Endodermal cell (in vitro differentiated cells): Measurements from ENCODE around the gene USHBP1. TPM values are rescaled to one million over a fixed set of nuclear protein-coding genes. Genes with fewer than 3 reads are reported as not detected.

Experiments
- DNase-seq: peaks from one replicate; pipeline ENCODE4 v3.0.0-alpha.2; 2017
- H3K27ac ChIP-seq: 2 replicates; pipeline ENCODE4 v1.5.1; 2013; ENCODE audit warnings: mild to moderate bottlenecking, low read depth, low read length, moderate library complexity
- H3K27me3 ChIP-seq: 2 replicates; pipeline ENCODE4 v1.6.1; 2013; ENCODE audit warnings: mild to moderate bottlenecking, low read length, moderate library complexity; ENCODE audit not compliant: insufficient read depth, control insufficient read depth, poor library complexity, severe bottlenecking
- H3K36me3 ChIP-seq: 2 replicates; pipeline ENCODE4 v1.7.0; 2013; ENCODE audit warnings: mild to moderate bottlenecking, low read length, moderate library complexity; ENCODE audit not compliant: control insufficient read depth, insufficient read depth
- H3K4me1 ChIP-seq: one replicate; pipeline ENCODE4 v1.7.0; 2013; ENCODE audit warnings: low read length; ENCODE audit not compliant: control insufficient read depth, insufficient read depth
- H3K4me3 ChIP-seq: 2 replicates; pipeline ENCODE4 v1.5.1; 2013; ENCODE audit warnings: mild to moderate bottlenecking, low read length, moderate library complexity
- H3K9ac ChIP-seq: 2 replicates; pipeline ENCODE4 v1.6.1; 2013; ENCODE audit warnings: mild to moderate bottlenecking, low read length, moderate library complexity; ENCODE audit not compliant: poor library complexity, severe bottlenecking; ENCODE audit errors: extremely low read depth
- H3K9me3 ChIP-seq: 2 replicates; pipeline ENCODE4 v1.6.1; 2013; ENCODE audit warnings: mild to moderate bottlenecking, low read length, moderate library complexity; ENCODE audit not compliant: control insufficient read depth
- H3K27ac Mint-ChIP-seq: 2 replicates; pipeline ENCODE4 v1.8.0; 2020; ENCODE audit warnings: mixed read lengths
- H3K27me3 Mint-ChIP-seq: 2 replicates; pipeline ENCODE4 v1.8.0; 2021; ENCODE audit warnings: mild to moderate bottlenecking, mixed read lengths; ENCODE audit not compliant: insufficient read depth
- H3K36me3 Mint-ChIP-seq: 2 replicates; pipeline ENCODE4 v1.8.0; 2020; ENCODE audit warnings: low read depth, mixed read lengths
- H3K4me1 Mint-ChIP-seq: 2 replicates; pipeline ENCODE4 v1.8.0; 2020; ENCODE audit warnings: mixed read lengths
- H3K4me3 Mint-ChIP-seq: 2 replicates; pipeline ENCODE4 v1.8.0; 2020; ENCODE audit warnings: mild to moderate bottlenecking, moderate library complexity, mixed read lengths
- H3K9me3 Mint-ChIP-seq: 2 replicates; pipeline ENCODE4 v1.8.0; 2020; ENCODE audit warnings: mild to moderate bottlenecking, mixed read lengths
- WGBS, 2 experiments: methylation state at CpG; one replicate each; pipeline versions ENCODE4 v1.1.5 to v1.1.7; 2013; ENCODE audit warnings: missing lambda C conversion rate in 2 of 2, mixed read lengths in 1 of 2; ENCODE audit not compliant: insufficient coverage in 1 of 2, insufficient read length in 1 of 2; 5-methylcytosine and 5-hydroxymethylcytosine counted together
- total RNA-seq, 2 donors: library from RNA; stranded (reverse); fragmentation: NEBNext Ultra II Directional in 1 of 2; extraction: Animal tissue kit (Norgen Biotek cat#: 25700) in 1 of 2; gene quantifications; 2 replicates in 1 of 2; 3 replicates in 1 of 2; pipeline ENCODE4 v1.2.1, GENCODE V29; 2021
- TF ChIP-seq, protein P1 (sequence below): fragments of 200-600 bp; sonication (generic); conservative IDR thresholded peaks from 2 replicates; pipeline ENCODE4 v1.5.0; 2021; ENCODE audit warnings: antibody characterized with exemption, mild to moderate bottlenecking

USHBP1 gene
- total RNA-seq, 2 donors from 2014 or later: 3.8 to 6.2 TPM

DNA sequence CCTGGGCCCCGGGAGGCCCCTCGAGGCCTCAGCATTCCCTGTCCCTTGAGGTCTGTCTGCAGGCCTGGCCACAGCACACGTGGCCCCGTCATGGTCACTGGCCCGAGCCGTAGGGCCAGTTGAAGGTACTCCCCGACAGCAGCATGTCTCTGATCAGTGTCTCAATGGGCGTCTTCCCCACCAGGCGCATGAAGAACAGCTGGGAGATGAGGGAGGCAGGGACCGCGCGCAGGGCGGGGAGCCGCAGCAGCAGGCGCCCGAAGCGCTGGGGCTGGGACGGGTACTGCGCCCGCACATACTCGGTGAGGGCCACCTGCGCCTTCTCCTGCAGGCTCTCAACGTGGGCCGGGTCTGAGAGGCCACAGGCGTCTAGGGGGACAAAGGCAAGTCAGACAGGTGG, 32.3 kb downstream of the USHBP1 start:
- 95 to 98% methylated on average over 17 to 25 of the region's 25 CpGs for WGBS, 2 experiments
- Histone ChIP-seq H3K4me1 (peaks cover 4% of the 10 kb centered on the region), H3K4me3 (no peak overlapping the region), H3K36me3 (peaks cover 46% of the 10 kb centered on the region), H3K9me3 (no peaks in the 10 kb centered on the region), H3K27me3 (no peaks in the 10 kb centered on the region), H3K27ac (no peak overlapping the region), H3K9ac (no peak overlapping the region)
- no peak for DNase-seq
- H3K4me3 Mint-ChIP-seq: no peak overlapping the region
- TF ChIP-seq, protein P1, sequence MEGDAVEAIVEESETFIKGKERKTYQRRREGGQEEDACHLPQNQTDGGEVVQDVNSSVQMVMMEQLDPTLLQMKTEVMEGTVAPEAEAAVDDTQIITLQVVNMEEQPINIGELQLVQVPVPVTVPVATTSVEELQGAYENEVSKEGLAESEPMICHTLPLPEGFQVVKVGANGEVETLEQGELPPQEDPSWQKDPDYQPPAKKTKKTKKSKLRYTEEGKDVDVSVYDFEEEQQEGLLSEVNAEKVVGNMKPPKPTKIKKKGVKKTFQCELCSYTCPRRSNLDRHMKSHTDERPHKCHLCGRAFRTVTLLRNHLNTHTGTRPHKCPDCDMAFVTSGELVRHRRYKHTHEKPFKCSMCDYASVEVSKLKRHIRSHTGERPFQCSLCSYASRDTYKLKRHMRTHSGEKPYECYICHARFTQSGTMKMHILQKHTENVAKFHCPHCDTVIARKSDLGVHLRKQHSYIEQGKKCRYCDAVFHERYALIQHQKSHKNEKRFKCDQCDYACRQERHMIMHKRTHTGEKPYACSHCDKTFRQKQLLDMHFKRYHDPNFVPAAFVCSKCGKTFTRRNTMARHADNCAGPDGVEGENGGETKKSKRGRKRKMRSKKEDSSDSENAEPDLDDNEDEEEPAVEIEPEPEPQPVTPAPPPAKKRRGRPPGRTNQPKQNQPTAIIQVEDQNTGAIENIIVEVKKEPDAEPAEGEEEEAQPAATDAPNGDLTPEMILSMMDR: no peak
- H3K4me1 Mint-ChIP-seq: peaks cover 3% of the 10 kb centered on the region
- peaks cover 33% of the 10 kb centered on the region for H3K36me3 Mint-ChIP-seq
- no peaks in the 10 kb centered on the region for H3K27me3 Mint-ChIP-seq
- no peak overlapping the region for H3K27ac Mint-ChIP-seq
- no peaks in the 10 kb centered on the region for H3K9me3 Mint-ChIP-seq

DNA sequence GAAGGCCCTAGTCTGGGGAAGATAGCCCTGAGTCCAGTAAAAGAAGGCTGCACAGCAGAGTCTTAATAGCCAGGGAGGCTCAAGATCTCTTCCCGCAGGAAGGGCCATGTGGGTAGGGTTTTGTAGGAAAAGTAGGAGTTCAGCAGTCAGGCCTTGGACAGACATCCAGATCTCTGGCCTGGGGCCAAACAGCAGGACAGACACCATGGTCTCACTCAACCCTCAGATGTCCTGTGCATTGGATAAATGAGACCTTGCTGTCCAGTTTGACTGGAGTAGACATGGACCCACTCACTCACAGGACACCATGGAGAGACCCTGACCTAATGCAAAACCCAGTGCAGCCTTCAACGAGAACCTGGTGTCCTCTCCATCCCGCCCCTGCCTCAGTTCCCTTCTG, 34.7 kb downstream of the USHBP1 start:
- no peaks in the 10 kb centered on the region for H3K9me3 ChIP-seq
- 98 to 100% methylated on average over 3 of the region's 3 CpGs for WGBS, 2 experiments
- no peaks in the 10 kb centered on the region for H3K27me3 Mint-ChIP-seq
- H3K4me1 Mint-ChIP-seq: no peaks in the 10 kb centered on the region
- H3K4me3 Mint-ChIP-seq: no peak overlapping the region
- H3K27ac ChIP-seq: no peak overlapping the region
- no peak overlapping the region for H3K27ac Mint-ChIP-seq
- peaks cover 42% of the 10 kb centered on the region for H3K36me3 ChIP-seq
- no peak overlapping the region for H3K9ac ChIP-seq
- H3K36me3 Mint-ChIP-seq: peaks cover 33% of the 10 kb centered on the region
- DNase-seq: no peak
- H3K27me3 ChIP-seq: no peaks in the 10 kb centered on the region
- H3K4me1 ChIP-seq: no peaks in the 10 kb centered on the region
- H3K4me3 ChIP-seq: no peak overlapping the region
- H3K9me3 Mint-ChIP-seq: no peaks in the 10 kb centered on the region
- TF ChIP-seq, protein P1: no peak

DNA sequence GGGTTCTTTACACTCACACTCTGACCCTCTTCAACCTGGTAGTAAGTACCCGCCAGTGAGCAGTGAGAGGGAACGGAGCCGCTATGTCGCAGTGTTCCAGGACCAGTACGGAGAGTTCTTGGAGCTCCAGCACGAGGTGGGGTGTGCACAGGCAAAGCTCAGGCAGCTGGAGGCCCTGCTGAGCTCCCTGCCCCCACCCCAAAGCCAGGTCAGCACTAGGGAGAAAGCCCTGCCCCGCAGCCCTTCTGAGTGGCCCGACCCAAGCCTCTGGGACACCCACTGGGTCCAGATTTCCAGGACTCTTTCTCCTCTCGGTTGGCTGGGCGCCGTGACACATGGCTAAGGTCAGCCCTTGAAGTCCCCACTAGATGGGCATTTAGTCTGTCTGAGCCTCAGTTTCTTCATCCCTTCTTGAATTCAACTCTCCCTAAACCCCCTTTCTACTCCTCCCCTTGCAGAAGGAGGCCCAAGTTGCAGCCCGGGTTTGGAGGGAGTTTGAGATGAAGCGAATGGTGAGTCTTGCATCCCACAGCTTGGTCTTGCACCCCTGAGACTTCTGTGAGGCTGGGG, 36.7 kb downstream of the USHBP1 start:
- Histone ChIP-seq H3K27ac (no peak overlapping the region), H3K9ac (no peak overlapping the region), H3K36me3 (peaks cover 23% of the 10 kb centered on the region), H3K4me3 (no peak overlapping the region), H3K4me1 (no peaks in the 10 kb centered on the region), H3K27me3 (no peaks in the 10 kb centered on the region), H3K9me3 (no peaks in the 10 kb centered on the region)
- H3K4me3 Mint-ChIP-seq: peak overlapping the region; percentile 71
- H3K27ac Mint-ChIP-seq: no peak overlapping the region
- TF ChIP-seq, protein P1: no peak
- peaks cover 22% of the 10 kb centered on the region for H3K36me3 Mint-ChIP-seq
- H3K4me1 Mint-ChIP-seq: no peaks in the 10 kb centered on the region
- no peak for DNase-seq
- 73 to 82% methylated on average over 13 of the region's 13 CpGs for WGBS, 2 experiments
- H3K9me3 Mint-ChIP-seq: no peaks in the 10 kb centered on the region
- no peaks in the 10 kb centered on the region for H3K27me3 Mint-ChIP-seq
